PFSK-1 (cell line): ENCODE measurements around the gene KRT23.

Experiments used
- POLR2AphosphoS5 ChIP-seq: IDR thresholded peaks from 2 replicates; pipeline ENCODE4 v1.6.1; 2012; ENCODE audit warnings: low read depth, mild to moderate bottlenecking, control low read depth, low read length, moderate library complexity
- REST ChIP-seq, 2 experiments: IDR thresholded peaks; 2 replicates each; pipeline versions ENCODE4 v1.6.1 to v1.8.0; 2011 to 2012; ENCODE audit warnings: low read depth in 2 of 2, low read length in 2 of 2, control low read depth in 1 of 2, inconsistent platforms in 1 of 2, mild to moderate bottlenecking in 1 of 2, moderate library complexity in 1 of 2; ENCODE audit not compliant: insufficient read depth in 1 of 2
- SIN3A ChIP-seq: IDR thresholded peaks from 2 replicates; pipeline ENCODE4 v1.6.1; 2012; ENCODE audit warnings: mild to moderate bottlenecking, low read length, moderate library complexity, borderline replicate concordance; ENCODE audit not compliant: insufficient read depth
- TAF1 ChIP-seq: IDR thresholded peaks from 2 replicates; pipeline ENCODE4 v1.6.1; 2012; ENCODE audit warnings: low read length, control low read depth, borderline replicate concordance; ENCODE audit not compliant: insufficient read depth

DNA sequence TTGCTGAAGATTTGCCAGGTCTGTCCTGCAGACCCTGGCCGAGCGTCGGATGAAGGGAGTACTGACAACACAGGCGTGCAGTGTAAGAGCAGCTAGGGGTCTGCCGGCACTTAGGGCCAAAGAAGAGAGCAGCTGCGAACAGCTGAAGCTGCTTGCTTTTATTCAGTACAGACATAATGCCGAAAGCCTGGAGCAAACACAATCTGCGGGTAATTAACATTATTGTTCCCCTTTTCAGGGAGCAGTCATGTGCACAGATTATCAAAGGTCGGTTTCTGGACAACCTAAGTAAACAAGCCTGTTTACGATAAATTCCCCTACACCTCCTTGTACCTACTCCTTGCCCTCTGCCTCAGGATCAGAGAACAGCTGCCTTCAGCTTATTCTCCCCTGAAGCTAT is 12.0 kb upstream of the KRT23 start:
- TF ChIP-seq REST (IDR thresholded peaks at IDR 0.05; ENCODE audit: insufficient read depth in 1 of 2, low read depth in 2 of 2, low read length in 2 of 2): no peak
- TF ChIP-seq POLR2AphosphoS5: no peak
- no peak for TF ChIP-seq SIN3A
- no peak for TF ChIP-seq TAF1
